HEK293T (cell line): ENCODE data around the gene REEP6.
A peak's percentile ranks its signal among the peaks of the same experiment; 100 is the strongest.

Experiments
- CTCF ChIA-PET: fragments of 350-600 bp; formaldehyde crosslinking; extraction: SDS; loops from one replicate; lab custom pipeline; 2021; ENCODE audit warnings: antibody characterized with exemption, inconsistent platforms; lab: Yijun Ruan, JAX
- POLR2A ChIA-PET: fragments of 350-600 bp; formaldehyde crosslinking; extraction: SDS; loops from one replicate; lab custom pipeline; 2020; ENCODE audit warnings: antibody characterized with exemption, inconsistent platforms; lab: Yijun Ruan, JAX
- DNase-seq: peaks from one replicate; pipeline ENCODE4 v3.0.0; 2012; ENCODE audit warnings: mixed read lengths; ENCODE audit errors: extremely low spot score
- ARNT ChIP-seq: fragments of 450-650 bp; IDR thresholded peaks from 2 replicates; pipeline ENCODE4 v1.6.1; 2017; ENCODE audit warnings: mild to moderate bottlenecking
- BHLHE40 ChIP-seq: fragments of 450-650 bp; IDR thresholded peaks from 2 replicates; pipeline ENCODE4 v1.6.1; 2016; ENCODE audit warnings: mild to moderate bottlenecking, moderate library complexity, borderline replicate concordance
- CTBP1 ChIP-seq: fragments of 450-650 bp; IDR thresholded peaks from 2 replicates; pipeline ENCODE4 v1.6.1; 2016; ENCODE audit warnings: borderline replicate concordance
- ELF4 ChIP-seq: fragments of 450-650 bp; IDR thresholded peaks from 2 replicates; pipeline ENCODE4 v1.6.1; 2017; ENCODE audit warnings: antibody characterized with exemption
- FOXA1 ChIP-seq: fragments of 450-650 bp; IDR thresholded peaks from 2 replicates; pipeline ENCODE4 v1.6.1; 2016; ENCODE audit warnings: mild to moderate bottlenecking
- FOXK2 ChIP-seq: fragments of 450-650 bp; IDR thresholded peaks from 2 replicates; pipeline ENCODE4 v1.6.1; 2016; ENCODE audit warnings: mild to moderate bottlenecking
- FOXM1 ChIP-seq: fragments of 450-650 bp; IDR thresholded peaks from 2 replicates; pipeline ENCODE4 v1.6.1; 2017; ENCODE audit warnings: mild to moderate bottlenecking, borderline replicate concordance
- HDGF ChIP-seq: fragments of 450-650 bp; IDR thresholded peaks from 2 replicates; pipeline ENCODE4 v1.6.1; 2017; ENCODE audit warnings: antibody characterized with exemption, borderline replicate concordance
- L3MBTL2 ChIP-seq: fragments of 450-650 bp; conservative IDR thresholded peaks from 2 replicates; pipeline ENCODE4 v1.6.1; 2016; ENCODE audit warnings: mild to moderate bottlenecking
- LEF1 ChIP-seq: fragments of 450-650 bp; IDR thresholded peaks from 2 replicates; pipeline ENCODE4 v1.6.1; 2017; ENCODE audit warnings: mild to moderate bottlenecking, borderline replicate concordance
- NFRKB ChIP-seq: fragments of 450-650 bp; IDR thresholded peaks from 2 replicates; pipeline ENCODE4 v1.6.1; 2016; ENCODE audit warnings: mild to moderate bottlenecking, moderate library complexity
- SP1 ChIP-seq: fragments of 450-650 bp; IDR thresholded peaks from 2 replicates; pipeline ENCODE4 v1.6.1; 2017
- SUZ12 ChIP-seq: fragments of 450-650 bp; IDR thresholded peaks from 2 replicates; pipeline ENCODE4 v1.6.1; 2016; ENCODE audit warnings: mild to moderate bottlenecking
- TARDBP ChIP-seq: fragments of 450-650 bp; IDR thresholded peaks from 2 replicates; pipeline ENCODE4 v1.6.1; 2016
- ZNF384 ChIP-seq: fragments of 450-650 bp; IDR thresholded peaks from 2 replicates; pipeline ENCODE4 v1.6.1; 2016
- TF ChIP-seq, protein P1 (sequence below): fragments of 450-650 bp; IDR thresholded peaks from 2 replicates; pipeline ENCODE4 v1.6.1; 2016

The REEP6 gene

DNA sequence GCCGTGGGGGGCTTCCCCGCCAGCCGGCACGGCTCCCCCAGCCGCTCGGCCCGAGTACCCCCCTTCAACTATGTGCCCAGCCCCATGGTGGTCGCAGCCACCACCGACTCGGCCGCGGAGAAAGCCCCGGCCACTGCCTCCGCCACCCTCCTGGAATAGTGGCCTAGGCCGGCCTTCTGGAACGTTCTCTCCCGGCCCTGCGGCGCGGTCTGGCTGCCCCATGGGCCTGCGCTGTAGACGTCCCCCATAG is 21.0 kb upstream of the REEP6 start:
- POLR2A ChIA-PET, result no interaction called here
- TF ChIP-seq LEF1 (no peak), NFRKB (no peak), ELF4 (no peak), L3MBTL2 (0 out of 2 replicates have a peak, but pooled peaks have one; percentile 13)
- CTCF ChIA-PET, result no interaction called here
- no peak for DNase-seq

DNA sequence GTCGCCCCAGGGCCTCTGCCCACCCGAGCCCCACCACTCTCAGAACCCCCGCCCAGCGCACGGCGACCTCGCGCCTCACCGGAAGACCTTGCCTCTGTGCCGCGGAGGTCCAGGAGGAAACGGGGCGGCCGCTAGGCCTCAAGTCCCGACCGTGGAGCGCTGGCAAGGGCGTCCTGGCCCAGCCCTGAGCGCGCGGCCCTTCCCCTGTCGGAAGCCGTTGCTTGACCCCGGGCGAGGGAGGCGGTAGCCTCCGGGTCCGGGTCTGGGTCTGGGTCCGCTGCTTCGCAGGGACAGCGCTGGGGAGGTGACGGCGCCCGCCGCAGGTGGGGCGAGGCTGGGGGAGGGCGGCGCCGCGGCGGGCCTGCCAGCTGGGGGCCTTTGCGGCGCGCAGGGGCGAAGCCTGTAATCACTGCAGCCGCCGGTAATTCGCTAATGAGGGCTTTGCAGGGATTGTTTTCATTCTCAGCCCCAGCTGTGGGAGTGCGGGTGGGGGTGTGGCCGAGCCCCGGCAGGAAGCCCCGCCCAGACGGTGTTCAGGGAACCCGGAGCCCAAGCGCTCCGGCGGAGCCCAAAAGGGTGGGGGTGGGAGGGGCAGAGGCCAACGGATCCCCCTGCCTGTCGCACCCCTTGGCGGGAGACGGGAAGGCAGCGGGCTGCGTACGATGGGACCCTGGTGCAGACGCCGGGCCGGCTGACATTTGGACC is 20.5 kb upstream of the REEP6 start:
- POLR2A ChIA-PET, result no interaction called here

DNA sequence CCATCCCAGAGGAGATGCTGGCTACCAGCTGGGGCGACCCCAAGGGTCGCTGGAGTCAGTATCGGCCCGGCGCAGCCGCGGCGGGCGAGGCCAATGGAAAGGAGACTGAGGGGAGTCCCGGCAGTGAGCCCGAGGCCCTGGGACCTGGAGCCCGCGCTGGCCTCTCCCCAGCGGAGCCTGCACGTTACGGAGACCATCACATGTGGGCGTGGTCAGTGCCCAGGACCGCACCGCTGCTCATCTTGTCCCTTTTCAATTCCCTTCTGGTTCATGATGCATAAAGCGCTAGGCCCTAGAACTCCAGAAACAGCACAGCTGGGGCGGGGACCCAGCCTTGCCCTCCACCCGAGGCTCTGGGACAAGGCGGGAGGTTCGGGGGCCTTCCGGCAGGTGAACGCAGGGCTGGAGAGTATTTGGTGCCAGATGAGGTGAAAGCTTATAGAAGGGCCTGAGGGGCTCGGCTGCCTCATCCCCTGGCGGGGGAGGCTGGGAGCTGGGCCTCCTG is 19.9 kb upstream of the REEP6 start:
- TF ChIP-seq SUZ12 (no peak), FOXM1 (no peak), ARNT (no peak), L3MBTL2 (no peak), BHLHE40 (no peak), LEF1 (no peak), CTBP1 (no peak)
- TF ChIP-seq, protein P1, sequence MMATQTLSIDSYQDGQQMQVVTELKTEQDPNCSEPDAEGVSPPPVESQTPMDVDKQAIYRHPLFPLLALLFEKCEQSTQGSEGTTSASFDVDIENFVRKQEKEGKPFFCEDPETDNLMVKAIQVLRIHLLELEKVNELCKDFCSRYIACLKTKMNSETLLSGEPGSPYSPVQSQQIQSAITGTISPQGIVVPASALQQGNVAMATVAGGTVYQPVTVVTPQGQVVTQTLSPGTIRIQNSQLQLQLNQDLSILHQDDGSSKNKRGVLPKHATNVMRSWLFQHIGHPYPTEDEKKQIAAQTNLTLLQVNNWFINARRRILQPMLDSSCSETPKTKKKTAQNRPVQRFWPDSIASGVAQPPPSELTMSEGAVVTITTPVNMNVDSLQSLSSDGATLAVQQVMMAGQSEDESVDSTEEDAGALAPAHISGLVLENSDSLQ, result no peak
- ChIA-PET POLR2A (interaction anchor here (0.9 to 1.0 kb wide), 2 partner anchors 9 to 196 kb away, joined by 3 to 4 read pairs; partner anchors contain the start of gene FAM174C), CTCF (no interaction called here)
- DNase-seq, result peak; percentile 55

More for the DNA sequence above, 20.5 kb upstream of the REEP6 start:
- TF ChIP-seq CTBP1 (no peak), ZNF384 (no peak), ELF4 (no peak), LEF1 (no peak), TARDBP (no peak), HDGF (no peak), FOXM1 (no peak), SP1 (no peak), BHLHE40 (no peak), SUZ12 (no peak), ARNT (no peak), NFRKB (no peak), FOXK2 (no peak), L3MBTL2 (no peak), FOXA1 (no peak)
- TF ChIP-seq, protein P1, result no peak
- CTCF ChIA-PET, result no interaction called here
- peak; percentile 52 for DNase-seq

DNA sequence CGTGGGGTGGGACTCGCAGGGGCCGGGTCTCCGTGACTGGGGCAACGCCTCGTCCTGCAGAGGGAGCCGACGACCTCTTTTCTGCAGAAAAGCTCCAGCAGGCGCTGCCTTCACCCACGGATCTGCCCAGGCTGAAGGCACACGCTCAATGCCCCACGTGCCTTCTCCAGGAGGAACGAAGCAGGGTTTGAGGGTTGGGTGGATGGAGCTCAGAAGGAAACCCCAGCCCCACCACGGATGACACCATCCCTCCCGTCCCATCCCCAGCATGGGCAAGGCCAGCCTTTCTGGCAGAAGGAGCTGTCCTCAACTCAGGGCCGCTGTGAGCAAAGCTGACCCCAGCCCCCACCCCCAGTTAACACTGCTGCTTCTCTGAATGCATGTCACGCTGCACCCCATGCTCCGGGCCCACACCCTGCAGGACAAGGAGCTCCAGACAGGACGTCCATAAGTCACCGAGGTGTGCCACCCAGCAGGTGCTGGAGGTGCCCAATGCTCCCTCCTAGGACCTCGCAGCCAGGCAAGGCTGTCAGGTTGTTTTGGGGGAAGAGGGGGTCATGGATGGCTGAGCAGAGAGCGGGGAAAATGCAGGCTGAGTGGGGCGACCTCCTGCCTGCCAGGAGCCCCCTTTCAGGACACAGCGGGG is 19.3 kb upstream of the REEP6 start:
- TF ChIP-seq FOXM1 (no peak), ELF4 (no peak)
- POLR2A ChIA-PET, result interaction anchor here (0.9 to 2.6 kb wide), 3 partner anchors 8 to 203 kb away, joined by 3 to 7 read pairs (median 4); partner anchors contain the start of genes CIRBP and FAM174C
- CTCF ChIA-PET, result no interaction called here
- DNase-seq, result no peak

DNA sequence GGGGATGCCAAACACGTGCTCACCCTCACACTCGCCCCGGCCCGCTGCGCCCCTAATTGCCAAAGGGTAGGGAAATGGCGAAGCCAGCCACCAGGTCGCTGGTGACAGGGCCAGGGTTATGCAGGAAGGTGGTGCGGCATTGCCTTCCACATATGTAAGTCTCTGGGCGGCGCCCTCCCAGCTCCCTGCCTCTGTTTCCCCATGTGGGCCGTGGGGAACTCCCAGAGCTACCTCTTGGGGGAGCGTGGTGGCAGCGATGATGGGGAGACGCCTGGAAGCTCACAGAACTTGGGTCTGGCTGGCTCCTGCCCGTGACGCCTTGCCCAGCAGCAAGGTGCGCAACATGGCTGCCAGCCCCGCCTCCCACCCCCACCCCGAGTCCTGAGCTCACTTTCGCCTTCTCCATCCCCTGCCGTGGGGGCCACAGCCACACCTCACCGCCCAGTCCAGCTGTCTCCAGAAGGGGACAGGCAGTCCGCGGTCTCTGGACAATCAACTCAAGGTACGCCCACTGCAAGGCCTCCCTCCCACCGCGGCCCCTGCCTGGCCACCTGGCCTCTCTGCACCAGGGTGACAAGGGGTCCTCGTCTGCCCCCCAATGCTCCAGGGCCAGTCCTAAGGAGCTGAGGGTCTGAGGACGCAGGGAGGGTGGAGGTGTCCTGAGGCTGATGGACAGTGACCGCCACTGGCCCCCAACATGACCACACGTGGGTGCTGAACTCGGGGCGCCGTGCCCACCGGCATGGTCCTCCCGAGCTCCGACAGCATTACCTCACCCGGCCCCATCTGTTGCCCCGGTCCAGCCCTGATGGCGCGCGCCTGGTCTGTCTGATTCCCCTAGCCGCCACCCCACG is 18.5 kb upstream of the REEP6 start:
- ChIA-PET CTCF (no interaction called here), POLR2A (interaction anchor here (1.0 to 2.6 kb wide), 3 partner anchors 29 to 204 kb away, joined by 3 to 7 read pairs (median 4); partner anchors contain the start of genes CIRBP and FAM174C)
- no peak for TF ChIP-seq SUZ12
- no peak for TF ChIP-seq CTBP1
- no peak for TF ChIP-seq FOXA1
- no peak for TF ChIP-seq TARDBP
- TF ChIP-seq ELF4, result no peak
- no peak for TF ChIP-seq BHLHE40
- TF ChIP-seq SP1, result no peak
- no peak for TF ChIP-seq LEF1
- no peak for TF ChIP-seq FOXK2
- no peak for TF ChIP-seq ZNF384
- TF ChIP-seq FOXM1, result no peak
- TF ChIP-seq HDGF, result no peak
- TF ChIP-seq, protein P1, result no peak
- DNase-seq, result no peak
